GM19372 (cell line): ENCODE data around the gene PLCB2.

ENCODE experiments used
- ATAC-seq: cut with Tn5 transposase; IDR thresholded peaks from one replicate; pipeline ENCODE4 v1.9.1; 2021; ENCODE audit warnings: mild to moderate bottlenecking, low read depth, moderate library complexity; ENCODE audit not compliant: unreplicated experiment

The PLCB2 gene

DNA sequence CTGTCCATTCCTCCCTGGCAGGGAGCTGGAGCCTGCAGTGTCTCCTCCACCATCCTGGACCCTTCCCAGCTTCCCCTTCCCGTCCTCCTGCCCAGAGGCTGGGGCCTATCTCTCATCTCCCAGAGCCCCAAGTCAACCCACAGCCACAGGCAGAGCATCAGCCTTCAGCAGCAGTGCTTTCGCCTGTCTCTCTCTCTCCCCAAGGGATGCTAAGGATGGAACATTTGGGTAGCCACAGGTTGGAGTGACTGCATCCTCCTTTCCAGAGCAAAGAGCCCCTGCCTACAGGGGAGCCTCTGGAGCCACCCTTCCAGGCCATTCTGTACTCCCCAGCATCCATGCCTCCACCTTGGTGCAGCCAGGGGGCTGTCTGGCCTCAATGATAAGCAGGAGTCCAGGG lies 4.2 kb downstream of the PLCB2 start:
- no peak for ATAC-seq

DNA sequence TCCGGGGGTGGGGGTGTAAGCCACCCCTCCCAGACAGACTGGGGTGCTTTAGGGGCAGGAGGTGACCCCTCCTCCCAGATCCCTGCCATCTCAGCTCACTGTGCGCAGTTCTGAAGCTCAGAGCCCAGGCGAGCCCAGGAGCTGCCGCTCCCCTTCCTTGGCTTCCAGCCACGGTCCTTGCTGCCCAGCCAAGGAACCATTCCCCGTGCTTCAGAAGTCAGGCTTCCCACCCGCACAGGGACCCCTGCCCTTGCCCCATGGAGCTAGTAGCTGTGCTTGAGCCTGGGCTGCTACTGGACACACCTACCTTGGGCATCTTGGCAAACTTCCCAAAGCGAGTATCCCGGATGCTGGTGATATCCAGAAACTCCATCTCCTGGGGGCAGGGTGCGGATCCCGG lies 4.8 kb downstream of the PLCB2 start:
- no peak for ATAC-seq

DNA sequence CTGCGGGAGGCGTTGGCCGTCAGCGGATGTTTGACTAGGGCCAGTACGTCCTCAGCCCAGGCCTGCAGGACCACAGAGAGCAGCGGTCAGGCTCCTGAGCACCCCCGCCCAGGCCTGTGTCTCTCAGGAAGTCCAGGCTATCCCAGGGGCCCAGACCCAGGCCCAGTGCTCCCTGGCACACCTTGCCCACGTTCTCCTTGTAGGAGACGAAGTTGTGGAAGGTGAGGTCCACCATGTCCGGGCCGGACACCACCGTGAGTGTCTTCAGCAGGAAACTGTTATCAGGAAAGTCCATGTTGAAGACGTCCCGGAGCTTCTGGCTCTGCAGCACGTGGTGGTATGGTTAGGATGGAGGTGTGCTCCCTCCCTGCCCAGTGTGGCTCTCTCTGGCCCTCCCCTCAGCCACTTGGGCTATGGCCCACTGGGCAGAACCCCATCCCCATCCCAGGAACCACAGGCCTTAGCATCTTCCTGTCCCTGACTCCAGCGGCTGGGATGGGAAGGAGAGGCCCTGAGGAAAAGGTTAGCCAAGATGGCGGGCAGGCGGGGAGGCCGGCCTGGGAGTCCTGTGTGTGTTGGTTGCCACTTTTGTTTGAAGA lies 5.3 kb downstream of the PLCB2 start:
- no peak for ATAC-seq

DNA sequence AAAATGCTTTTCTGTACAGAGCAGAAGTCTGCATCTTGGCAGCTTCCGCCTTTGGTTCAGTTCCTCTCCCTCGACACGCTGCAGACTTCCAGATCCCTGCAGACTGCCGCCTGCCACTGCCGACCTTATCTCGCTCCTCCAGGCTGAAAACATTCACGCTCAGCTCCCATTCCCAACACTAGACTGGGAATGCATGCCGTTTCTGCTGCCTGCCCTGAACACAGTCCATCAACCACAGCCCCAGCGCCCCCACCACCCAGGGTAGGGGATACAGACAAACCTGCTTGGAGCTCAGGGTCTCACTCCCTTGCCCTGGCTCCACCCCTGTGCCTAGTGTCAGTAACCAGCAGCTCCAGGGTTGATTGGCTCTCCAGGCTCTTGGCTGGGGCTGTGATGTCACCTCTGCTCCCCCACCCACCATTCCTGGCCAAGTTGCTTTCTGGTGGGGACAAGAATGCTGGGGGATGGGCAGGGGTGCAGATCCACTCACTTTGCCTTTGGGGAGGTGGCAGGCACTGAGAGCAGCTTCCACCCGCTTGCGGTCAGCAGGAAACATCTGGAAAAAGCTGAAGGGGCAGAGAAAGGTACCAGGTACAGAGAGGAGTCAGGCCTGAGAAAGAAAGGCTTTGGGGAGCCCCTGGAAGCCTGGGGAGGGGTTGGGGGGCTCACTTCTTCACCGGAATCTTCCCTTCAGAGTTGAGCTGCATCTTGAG lies 6.1 kb downstream of the PLCB2 start:
- ATAC-seq = no peak

DNA sequence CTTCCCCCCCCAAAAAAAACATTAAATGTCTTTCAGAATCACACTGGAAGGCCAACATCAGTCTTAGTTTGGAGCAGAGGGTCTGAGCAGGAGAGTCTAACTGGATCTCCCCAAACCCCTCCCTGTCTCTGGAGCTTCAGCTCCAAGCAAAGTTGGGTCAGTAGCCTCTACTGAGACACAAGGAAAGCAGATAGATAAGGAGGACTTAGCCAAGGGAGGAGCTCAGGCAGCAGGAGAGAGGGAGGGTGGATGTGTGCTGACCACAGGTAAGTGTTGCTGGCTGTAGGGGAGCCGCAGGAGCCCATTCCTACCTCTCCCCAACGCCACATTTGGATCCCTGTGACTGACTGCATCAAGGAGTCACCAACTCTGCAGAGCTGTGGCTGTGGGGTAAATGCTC lies 7.0 kb downstream of the PLCB2 start:
- no peak for ATAC-seq

DNA sequence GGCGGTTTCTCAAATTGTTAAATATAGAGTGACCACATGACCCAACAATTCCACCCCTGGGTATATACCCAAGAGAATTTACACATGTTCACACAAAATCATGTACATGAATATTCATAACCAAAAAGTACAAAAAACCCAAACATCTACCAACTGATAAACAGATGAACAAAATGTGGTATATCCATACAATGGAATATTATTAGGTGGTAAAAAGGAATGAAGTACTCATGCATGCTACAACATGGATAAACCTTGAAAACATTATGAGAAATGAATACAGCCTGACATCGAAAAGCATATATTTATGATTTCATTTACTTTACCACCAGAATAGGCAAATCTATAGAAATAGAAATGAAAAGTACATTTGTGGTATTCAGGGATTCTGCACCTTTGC lies 7.4 kb downstream of the PLCB2 start:
- ATAC-seq = no peak

DNA sequence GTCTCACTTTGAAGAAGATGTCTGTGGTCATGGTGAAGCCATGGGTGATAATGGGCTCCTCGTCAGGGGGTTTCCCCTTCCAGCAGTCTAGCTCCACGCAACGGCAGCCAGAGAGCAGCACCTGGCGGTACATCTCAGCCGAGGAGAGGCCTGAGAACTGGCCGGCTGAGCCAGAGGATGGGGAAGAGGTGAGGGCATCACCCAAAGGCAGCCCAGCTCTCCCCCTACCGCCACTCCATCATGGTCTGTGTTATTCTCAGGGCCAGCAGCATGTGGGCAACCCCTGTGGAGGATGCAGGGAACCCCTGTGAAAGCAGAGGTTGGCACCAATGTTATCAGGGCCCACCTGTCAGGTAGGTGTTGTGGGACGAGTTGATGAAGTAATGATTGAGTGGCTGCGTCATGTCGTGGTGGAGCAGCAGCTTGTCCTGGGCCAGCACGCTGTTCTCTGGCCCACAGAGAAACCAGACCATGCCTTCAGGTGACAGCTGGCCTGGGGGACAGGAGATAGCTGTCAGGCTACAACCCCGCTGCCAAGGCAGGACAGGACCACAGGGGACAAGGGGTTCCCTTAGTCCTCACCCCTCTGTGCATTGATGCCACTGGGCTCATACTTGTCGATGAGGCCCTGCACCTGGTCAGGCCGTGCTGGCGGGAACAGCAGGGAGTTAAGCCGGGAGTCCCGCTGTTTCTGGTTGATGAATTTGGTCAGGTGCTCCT lies 9.4 kb downstream of the PLCB2 start:
- no peak for ATAC-seq

DNA sequence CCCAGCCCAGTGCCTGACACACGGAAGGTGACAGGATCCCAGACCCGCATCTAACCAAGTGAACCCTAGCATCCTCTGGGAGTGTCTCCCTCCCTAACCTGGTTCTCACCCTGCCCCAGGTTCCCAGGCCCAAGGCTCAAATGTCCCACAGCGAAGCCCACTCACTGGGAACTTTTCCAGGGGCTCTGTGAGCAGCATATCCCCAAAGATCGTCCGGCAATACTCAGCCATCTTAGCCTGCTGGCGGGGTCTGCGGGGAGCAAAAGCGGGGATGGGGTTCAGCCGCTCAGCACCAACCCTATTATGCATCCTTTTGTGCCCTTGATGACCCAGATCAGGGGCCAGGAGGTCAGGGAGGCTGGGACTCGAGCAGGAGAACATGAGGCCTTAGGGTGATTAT lies 10.4 kb downstream of the PLCB2 start:
- ATAC-seq = no peak

DNA sequence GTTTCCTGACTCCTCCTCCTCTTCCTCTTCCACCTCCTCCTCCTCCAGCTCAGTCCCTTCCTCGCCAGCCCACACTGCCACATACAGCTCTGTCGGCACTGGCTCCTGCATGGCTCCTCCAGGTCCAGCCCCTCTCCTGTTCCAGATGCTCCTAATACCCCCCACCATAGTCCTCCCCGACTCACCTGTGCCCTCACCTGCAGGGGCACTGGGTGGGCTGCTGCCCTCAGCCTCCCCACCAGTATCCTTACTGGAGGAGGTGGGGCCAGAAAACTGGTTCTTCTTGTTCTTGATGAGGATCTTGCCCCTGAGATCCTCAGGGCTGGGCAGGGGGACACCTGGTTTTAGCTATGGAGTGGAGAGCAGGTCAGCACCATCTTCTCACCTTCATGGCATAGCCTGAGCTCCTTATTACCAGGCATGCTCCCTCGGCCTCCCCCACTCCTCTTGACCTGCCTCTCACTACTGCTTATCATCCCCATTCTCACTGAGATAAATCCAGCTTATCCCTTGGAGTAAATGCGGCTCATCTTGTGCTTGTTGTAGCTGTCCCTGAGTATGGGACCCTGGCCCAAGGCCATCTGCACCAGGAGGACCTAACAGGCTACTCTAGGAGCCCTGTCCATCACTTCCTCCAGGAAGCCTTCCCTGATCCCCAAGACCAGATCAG lies 11.0 kb downstream of the PLCB2 start:
- ATAC-seq = no peak

DNA sequence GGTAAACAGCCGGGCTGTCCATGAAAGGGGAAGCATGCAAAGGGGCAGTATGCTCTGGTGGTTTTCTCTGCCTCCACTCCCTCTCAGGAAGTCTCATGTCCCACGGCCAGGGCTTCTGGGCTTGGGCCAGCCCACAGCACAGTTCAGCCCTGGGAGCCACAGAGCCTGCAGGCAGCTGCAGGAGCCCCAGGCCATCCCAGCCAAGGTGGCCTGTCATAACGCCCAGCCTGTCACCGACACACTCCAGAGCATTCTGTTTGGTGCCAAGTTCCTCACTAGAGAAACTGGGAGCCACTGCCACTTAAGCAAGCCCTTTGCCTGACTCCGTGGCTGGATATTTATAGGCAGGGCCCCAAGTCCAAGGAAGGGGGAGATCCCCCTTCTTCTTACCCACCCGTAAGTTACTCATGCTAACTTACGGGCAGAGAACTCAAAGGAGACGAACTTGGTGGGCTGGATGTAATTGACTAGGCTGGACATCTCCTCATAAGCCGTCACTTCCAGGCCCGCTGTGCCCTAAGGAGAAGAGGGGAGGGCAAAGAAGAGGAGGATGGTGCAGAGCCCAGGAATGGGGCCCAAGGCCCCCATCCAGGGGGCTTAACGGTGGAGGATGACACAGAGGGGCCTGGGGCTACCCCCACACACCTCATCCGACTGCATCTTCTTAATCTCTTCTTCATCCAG lies 11.7 kb downstream of the PLCB2 start:
- no peak for ATAC-seq

DNA sequence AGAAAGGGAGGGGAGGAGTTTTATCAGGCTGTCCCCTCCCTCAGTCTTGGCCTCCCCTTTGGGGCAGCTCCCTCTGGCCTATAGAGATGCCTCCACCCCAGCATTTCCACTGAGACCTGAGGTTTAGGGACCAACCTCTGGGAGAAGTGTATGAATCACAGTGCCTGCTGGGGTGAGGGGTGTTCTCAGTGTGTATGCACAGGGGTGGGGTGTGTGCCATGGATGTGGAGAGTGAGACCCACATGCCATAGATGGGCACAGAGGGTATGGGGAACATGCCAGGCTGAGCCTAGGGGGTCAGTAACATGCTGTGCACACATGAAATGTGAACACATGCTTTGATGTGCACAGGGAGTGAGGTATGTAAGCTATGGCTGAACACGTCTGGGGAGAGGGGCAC lies 12.4 kb downstream of the PLCB2 start:
- ATAC-seq = no peak

DNA sequence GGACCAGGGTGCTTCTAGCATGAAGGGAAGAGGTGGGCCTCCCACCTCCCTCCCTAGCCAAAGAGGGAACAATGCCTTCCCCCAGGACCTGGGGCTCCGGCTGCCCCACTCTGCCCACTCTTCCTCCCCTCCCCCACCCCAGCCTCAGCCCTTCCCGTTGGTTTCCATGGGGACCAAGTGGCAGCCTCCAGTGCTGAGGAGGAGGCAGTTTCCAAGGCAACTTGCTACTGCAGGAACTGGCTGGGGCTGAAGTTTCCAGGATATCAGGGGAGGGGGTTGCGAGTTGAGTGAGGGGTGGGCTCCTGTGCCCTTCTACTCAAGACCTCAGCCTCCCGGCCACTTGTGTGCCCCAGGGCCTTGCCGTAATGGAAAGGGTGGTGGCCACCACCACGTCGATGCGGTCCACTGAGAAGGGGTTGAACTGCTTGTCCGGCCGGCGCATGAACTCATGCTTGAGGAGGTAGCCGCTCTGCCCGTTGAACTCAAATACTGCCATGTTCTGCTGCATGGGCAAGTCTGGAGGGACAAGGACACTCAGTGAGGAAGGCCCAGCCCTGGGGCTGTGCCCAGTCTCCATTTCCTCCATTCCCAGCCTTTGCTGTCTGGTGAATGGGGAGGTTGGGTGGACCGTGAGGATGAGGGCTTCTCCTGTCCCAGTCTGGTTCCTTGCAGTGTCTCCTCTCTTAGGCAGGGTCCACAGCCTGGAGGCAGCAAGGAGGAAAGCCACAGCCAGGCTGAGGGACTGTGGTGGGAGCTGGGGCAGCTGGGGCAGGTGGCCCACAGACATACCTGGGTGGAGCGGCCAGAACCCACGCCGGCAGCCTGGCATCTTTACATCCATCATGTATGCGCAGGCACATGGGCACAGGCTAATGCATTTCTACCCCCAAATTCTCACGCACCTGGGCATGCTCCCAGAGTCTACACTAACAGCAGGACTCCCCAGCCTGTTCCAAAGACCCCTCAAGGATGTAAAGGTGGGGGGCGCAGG lies 13.5 kb downstream of the PLCB2 start:
- ATAC-seq = no peak

DNA sequence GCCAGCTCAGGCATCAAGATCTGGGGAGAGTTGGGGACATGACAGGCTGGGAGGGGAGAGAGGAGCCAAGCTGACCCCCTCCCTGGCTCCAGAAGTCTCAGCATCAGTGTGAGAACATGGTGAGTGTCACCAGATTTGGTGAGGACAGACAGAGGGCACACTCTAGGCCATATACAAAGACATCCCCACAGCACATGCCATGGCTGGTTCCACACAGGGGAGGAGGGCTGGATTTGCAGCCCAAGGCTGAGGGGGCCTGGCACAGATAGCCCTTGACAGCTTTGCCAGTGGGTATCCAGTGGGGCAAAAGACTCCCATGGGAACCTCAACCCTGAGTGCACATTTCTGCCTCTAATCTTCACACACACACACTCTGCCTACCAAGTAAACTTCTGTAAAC lies 14.7 kb downstream of the PLCB2 start:
- no peak for ATAC-seq

DNA sequence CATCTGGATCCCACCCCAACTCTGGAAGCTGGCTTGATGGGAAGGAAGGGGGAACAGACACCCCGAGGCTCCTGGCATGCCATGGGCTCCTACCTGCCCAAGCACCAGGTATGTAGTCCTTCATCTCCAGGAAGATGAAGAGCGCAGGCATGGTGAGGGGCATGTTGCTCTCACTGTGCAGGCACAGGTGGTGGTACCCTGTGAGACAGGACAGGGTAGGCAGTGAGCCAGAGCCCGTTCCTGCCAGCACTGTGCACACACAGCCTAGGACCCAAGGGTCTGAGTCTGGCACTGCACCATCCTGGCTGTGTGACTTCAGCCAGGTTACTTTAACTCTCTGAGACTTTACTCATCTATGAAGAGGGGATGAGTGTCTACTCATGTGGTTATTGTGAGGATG lies 15.5 kb downstream of the PLCB2 start:
- ATAC-seq = no peak

DNA sequence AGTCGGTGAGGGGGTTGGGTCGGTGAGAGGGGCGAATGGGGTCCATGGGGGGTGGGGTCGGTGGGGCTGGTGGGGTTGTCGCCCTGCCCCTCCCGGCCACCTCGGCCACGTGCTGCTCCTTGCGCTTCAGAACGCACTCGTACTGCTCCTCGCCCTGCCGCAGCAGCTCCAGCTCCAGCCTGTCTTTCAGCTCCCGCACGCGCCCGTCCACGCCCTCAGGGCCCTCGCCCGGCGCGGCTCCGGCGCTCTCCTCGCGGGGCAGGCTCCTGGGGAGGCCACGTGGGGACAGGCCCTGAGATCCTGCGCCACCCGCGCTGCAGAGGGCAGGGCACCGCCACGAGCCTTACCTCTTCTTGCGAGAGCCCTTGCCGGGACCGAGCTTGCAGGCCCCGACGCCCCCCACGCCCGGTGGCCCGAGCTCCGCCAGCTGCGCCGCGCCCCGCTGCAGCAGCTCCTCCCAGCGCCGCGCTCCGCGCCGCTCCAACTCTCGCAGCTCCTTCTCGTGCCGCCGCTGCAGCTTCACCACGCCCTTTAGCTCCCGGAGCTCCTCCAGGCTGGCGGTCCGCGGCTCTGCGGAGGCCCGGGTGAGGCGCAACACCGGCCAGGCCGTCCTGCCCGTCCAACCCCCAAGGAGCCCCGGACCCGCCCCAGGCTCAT lies 16.7 kb downstream of the PLCB2 start:
- no peak for ATAC-seq

DNA sequence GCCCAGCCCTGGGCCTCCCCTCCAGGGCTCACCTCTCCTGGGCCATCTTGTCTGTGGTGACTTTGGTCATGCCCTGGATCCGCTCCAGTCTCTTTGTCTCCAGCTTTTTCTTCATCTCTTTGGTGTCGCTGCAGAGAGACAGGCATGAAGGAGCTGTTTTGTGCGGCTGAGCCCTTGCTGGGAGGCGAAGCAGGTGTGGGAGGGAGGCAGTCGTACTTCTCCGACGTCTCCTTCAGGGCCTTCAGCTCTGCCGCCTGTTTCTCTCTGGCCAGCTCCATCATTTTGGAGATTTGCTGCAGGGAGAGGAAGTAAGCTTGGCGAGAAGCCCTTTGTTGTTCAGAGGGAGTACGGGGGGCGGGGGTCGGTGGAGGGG lies 17.2 kb downstream of the PLCB2 start:
- ATAC-seq = no peak

DNA sequence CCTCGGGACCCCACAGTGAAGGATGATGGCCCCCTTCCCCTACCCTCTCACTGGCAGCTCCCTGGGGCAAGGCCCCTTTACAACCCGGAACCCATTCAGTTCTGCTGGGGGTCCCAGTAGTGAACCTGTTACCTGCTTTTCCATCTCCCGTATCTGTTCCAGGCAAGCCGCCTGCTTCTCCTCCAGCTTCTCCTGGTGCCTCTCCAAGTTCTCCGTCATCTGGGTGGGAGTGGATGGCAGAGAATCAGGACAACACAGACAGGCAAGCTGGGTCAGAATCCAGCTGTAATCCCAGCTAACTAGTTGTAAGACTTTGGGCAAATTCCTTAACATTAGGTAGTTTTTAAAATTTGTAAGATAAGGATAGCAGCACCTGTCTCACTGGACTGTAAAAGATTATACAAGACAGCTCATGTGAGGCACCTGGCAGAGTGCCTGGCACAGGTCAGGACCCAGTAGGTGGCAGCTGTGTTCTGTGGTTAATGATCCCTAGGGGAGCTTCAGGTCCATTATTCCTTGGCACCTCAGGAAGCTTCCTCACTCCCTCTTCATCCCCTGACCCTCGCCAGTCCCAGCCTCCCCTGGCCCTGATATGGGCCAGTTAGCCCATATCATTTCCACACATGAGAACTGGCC lies 18.5 kb downstream of the PLCB2 start:
- no peak for ATAC-seq

DNA sequence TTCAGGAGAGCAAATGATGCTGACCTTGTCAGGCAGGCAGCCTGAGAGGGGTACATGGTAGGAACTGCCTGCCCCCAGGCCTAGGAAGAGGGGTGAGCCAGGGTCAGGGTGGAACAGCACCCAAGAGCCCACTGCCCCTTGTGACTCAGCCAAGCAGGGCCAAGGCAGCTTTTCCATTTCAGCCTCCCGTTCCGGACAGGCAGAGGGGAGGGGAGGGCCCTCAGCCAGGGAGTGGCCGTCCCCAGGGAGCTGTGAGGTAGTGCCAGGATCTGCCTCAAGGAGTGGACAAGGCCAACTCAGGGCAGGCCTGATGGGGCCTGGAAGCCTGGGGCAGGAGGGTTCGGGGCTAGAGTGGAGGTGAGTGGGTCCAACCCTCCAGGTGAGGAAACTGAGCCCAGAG lies 19.8 kb downstream of the PLCB2 start:
- ATAC-seq = no peak

DNA sequence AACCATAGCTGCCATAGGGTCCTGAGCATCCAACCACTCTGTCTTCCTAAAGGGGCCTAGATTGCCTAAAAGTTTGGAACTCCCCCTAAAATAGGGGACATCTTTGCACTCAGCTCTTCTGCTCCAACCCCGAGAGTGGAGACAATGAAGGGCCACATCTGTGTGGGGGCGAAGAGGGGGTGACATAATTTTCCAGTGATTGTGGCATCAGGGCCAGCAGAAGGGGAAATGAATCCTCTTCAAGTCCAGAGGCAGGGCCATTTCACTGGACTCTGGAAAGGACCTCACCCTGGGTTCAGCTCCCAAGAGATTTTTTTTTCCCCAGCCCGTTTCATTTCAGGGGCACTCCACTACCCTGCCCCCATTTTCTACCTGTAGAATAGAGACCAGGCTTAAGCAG lies 20.2 kb downstream of the PLCB2 start:
- no peak for ATAC-seq
